ENCODE data around the gene PRRT2.
"Not testable (repeated sequence)": the region's sequence is repeated elsewhere in the genome, so short reads cannot be mapped to it uniquely, and the experiment has no call there.

Gene PRRT2

DNA sequence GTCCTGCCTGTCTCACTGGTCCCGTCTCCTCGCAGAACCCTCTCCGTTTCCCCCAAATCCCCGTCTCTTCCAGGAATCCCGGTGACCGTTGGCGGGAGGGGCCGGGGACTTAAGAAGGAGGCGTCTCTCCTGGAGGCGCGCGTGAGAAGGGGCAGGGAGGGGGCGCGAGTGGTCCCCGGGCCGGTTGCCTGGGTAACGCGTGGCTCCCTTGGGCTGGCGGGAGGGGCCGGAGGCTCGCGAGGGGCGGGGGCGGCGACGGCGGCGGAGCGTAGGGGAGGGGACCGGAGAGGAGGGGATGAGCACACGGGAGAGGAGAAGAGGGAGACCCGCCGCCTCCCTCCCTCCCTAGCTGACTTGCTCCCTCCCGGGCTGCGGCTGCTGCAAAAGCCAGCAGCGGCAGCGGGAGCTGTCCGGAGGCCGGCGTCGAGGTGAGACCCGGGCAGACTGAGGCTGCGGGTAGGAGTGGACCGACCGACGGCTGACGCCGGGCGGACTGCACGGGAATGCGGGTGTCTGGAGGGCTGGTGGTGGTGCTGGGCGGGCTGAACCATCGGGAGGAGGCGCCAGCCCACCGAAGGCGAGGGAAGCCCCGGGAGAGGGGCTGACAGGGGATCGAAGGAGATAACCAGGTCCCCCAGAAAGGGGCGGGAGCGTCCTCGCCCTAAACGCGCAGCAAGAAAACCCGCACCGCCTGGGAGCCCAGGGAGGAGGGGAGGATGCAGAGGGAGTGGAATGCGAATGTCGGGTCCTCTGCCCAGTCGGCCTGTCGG is at the start of gene PRRT2:
TSS of gene PRRT2 (plus strand) at position 298 of the 770 bp plus-strand sequence. CDS start 862 bp downstream, outside the sequence.
- Histone ChIP-seq H3K9ac (ENCODE audit: low read depth, low read length) (peak within 1 kb of the TSS; percentile 68), H3K36me3 (ENCODE audit: insufficient read depth, low read length) (no peaks in the 10 kb centered on the region), H3K9me3 (ENCODE audit: control insufficient read depth, insufficient read depth, low read length) (no peaks in the 10 kb centered on the region), H3K4me1 (ENCODE audit: insufficient read depth, low read length) (peaks cover 15% of the 10 kb centered on the region)

DNA sequence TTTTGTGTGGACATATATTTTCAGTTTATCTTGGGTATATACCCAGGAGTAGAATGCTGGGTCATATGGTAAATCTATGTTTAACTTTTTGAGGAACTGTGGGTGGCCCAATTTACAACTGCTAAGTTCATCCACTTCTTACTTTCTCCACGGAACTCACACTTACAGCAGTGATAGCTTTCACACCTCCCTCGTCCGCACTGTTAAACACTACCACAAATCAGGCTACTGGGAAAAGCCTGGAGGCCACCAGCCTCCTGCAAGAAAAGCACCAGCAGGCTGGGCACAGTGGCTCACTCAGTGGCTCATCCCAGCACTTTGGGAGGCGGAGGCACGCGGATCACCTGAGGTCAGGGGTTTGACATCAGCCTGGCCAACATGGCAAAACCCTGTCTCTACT is 48.7 kb upstream of the PRRT2 start:
- Histone ChIP-seq H3K36me3 (ENCODE audit: insufficient read depth, low read length) (no peaks in the 10 kb centered on the region), H3K4me1 (ENCODE audit: insufficient read depth, low read length) (no peaks in the 10 kb centered on the region), H3K9ac (ENCODE audit: low read depth, low read length) (no peak overlapping the region), H3K9me3 (ENCODE audit: control insufficient read depth, insufficient read depth, low read length) (no peaks in the 10 kb centered on the region)

DNA sequence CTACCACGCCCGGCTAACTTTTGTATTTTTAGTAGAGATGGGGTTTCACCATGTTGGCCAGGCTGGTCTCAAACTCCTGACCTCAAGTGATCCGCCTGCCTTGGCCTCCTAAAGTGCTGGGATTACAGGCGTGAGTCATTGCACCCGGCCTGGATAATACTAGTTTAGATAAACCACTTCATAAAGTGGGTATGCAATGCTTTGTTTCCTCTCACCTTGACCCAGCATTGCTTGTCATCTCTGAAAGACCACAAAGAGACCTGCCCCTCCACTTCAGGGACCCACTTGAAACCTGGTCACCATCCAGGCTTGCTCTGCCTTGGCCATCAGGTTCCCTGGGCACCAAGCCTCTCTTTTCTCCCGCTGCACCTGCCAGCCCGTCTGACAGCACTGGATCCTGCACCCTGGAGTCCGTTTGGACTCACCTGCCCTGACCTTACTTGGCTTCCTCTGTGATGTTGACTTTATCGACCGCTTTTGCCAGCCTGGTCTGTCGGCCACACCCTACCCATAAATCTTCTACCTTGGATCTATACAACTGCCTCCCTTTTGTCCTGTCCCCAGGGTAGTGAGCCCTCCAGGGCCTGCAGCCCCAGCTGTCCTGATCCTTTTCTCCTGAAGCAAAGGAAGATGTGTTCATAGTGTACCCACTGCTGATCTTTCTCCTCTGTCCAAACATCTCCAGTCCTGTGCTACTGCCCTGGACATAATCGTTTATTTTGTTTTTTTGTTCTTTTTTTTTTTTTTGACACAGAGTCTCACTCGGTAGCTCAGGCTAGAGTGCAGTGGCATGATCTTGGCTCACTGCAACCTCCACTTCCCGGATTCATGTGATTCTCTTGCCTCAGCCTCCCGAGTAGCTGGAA is 46.6 kb upstream of the PRRT2 start:
- Histone ChIP-seq H3K9me3 (ENCODE audit: control insufficient read depth, insufficient read depth, low read length) (no peaks in the 10 kb centered on the region), H3K9ac (ENCODE audit: low read depth, low read length) (no peak overlapping the region), H3K36me3 (ENCODE audit: insufficient read depth, low read length) (no peaks in the 10 kb centered on the region), H3K4me1 (ENCODE audit: insufficient read depth, low read length) (no peaks in the 10 kb centered on the region)

DNA sequence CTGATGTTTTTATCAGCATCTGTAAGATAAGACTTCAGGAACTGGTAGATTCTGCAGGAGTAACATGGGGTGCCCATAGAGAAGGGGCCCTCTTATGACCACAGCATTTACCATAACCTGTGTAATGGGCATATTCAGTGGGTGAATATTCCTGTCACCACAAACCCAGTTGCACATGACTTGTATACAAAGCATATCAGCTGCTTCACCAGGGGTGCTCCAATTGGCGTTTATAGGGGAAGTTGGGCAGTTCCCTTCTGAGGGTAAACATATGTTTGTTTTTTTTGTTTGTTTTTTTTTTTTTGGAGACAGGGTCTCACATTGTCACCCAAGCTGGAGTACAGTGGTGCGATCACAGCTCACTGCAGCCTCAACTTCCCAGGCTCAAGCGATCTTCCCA is 45.4 kb upstream of the PRRT2 start:
- Histone ChIP-seq H3K4me1 (ENCODE audit: insufficient read depth, low read length) (no peaks in the 10 kb centered on the region), H3K36me3 (ENCODE audit: insufficient read depth, low read length) (no peaks in the 10 kb centered on the region), H3K9me3 (ENCODE audit: control insufficient read depth, insufficient read depth, low read length) (no peaks in the 10 kb centered on the region), H3K9ac (ENCODE audit: low read depth, low read length) (no peak overlapping the region)

DNA sequence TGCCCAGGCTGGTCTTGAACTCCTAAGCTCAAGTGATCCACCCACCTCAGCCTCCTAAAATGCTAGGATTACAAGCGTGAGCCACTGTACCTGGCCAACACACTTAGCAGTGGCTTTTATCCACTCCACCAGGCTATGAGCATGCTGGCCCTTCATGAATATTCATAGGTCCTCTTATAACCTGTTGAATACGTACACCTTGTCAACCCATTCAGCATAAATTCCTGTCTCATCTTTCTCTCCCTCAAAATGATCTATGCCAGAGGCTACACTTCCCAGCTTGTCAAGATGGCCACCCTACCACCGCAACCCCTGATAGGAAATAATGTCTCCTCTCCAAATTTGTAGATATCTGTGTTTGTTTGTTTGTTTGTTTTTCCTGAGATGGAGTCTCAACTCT is 44.9 kb upstream of the PRRT2 start:
- H3K36me3 ChIP-seq (ENCODE audit: insufficient read depth, low read length) = no peaks in the 10 kb centered on the region
- H3K9me3 ChIP-seq (ENCODE audit: control insufficient read depth, insufficient read depth, low read length) = no peaks in the 10 kb centered on the region
- H3K9ac ChIP-seq (ENCODE audit: low read depth, low read length) = no peak overlapping the region

DNA sequence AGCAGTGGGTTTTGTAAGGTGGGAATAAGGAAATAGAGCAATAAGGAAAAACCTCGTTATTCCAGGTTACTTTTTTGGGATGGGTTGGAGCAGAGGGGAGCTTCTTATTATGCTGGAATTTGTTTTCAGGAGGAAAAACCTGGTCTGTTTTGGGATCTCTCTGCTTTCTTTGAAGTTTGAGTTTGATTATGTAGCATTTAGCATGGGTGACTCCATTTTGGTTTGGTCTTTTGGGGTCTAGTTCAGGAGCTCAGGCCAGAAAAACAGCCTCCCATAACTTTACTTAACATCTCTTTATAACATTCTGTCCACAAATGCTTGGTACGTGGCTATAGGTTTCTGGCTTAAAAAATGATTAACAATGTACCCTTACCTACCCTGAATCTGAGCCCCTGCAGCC is 42.5 kb upstream of the PRRT2 start:
- no peaks in the 10 kb centered on the region for H3K4me1 ChIP-seq (ENCODE audit: insufficient read depth, low read length)
- no peaks in the 10 kb centered on the region for H3K9me3 ChIP-seq (ENCODE audit: control insufficient read depth, insufficient read depth, low read length)
- H3K9ac ChIP-seq (ENCODE audit: low read depth, low read length) = no peak overlapping the region
- no peaks in the 10 kb centered on the region for H3K36me3 ChIP-seq (ENCODE audit: insufficient read depth, low read length)

More for the DNA sequence above, 44.9 kb upstream of the PRRT2 start:
- H3K4me1 ChIP-seq (ENCODE audit: insufficient read depth, low read length) = no peaks in the 10 kb centered on the region

DNA sequence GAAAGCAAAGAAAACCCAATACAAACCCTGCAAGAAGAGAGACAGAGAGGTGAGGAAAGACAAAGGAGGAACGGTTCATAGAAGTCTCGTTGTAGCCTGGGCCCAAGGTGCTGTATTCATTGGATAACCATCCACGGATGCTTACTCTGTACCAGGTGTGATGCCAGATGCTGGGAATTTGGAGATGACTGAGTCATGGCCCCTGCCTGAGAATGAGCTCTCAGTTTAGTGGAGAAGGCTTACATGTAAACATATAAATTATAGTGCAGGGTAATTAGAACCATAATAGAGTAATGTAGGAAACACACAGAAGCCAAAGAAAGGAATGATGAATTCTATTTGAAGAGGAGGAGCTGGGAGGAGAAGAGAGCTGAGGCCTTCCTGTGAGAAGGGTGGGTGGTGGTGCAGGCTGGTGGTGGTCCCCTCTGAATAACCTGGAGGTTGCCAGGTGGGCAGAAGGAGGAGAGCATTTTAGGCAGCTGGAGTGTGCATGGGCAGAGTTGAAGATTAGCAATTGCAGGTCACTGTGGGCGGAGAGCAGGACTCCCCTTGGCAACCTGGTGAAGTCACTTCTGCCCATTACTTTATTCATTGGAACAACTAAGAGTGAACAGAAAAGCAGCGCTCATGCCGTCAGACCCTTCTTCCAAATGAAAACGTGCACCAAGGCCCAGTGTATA is 41.6 kb upstream of the PRRT2 start:
- Histone ChIP-seq H3K9me3 (ENCODE audit: control insufficient read depth, insufficient read depth, low read length) (no peaks in the 10 kb centered on the region), H3K4me1 (ENCODE audit: insufficient read depth, low read length) (no peaks in the 10 kb centered on the region), H3K36me3 (ENCODE audit: insufficient read depth, low read length) (no peaks in the 10 kb centered on the region), H3K9ac (ENCODE audit: low read depth, low read length) (no peak overlapping the region)

DNA sequence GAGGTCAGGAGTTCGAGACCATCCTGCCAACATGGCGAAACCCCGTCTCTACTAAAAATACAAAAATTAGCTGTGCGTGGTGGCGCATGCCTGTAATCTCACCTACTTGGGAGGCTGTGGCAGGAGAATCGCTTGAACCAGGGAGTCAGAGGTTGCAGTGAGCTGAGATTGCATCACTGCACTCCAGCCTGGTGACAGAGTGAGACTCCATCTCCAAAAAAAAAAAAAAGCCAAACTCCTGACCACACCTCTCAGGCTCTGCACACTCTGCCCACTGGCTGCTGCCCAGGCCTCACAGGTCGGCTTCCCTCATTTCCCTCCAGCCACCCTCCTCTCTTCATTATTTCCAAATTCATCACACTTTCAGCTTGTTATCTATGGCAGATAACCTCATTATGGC is 39.7 kb upstream of the PRRT2 start:
- not testable (repeated sequence) for H3K9me3 ChIP-seq (ENCODE audit: control insufficient read depth, insufficient read depth, low read length)

DNA sequence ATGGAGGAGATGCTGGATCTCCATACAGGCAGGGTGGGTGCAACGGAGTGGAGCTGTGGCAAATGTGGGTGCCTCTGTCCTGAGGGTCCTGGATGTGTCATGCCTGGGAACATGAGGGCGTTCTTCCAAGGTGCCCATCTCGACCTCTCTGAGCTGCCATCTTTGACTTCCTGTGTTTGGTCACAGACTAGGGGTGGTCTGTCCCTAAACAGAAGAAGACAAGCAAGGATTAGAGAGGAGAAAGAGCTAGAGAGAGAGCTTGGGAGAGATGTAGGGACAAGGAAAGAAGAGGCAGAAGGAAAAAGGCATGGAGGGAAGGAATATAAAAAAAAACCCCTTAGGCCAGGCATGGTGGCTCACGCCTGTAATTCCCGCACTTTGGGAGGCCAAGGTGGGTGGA is 37.3 kb upstream of the PRRT2 start:
- no peaks in the 10 kb centered on the region for H3K9me3 ChIP-seq (ENCODE audit: control insufficient read depth, insufficient read depth, low read length)
- peaks cover 5% of the 10 kb centered on the region; the same call in 1 of the 2 replicates for H3K4me1 ChIP-seq (ENCODE audit: insufficient read depth, low read length)

More for the DNA sequence above, 39.7 kb upstream of the PRRT2 start:
- not testable (repeated sequence) for H3K9ac ChIP-seq (ENCODE audit: low read depth, low read length); H3K4me1 ChIP-seq (ENCODE audit: insufficient read depth, low read length); H3K36me3 ChIP-seq (ENCODE audit: insufficient read depth, low read length)

DNA sequence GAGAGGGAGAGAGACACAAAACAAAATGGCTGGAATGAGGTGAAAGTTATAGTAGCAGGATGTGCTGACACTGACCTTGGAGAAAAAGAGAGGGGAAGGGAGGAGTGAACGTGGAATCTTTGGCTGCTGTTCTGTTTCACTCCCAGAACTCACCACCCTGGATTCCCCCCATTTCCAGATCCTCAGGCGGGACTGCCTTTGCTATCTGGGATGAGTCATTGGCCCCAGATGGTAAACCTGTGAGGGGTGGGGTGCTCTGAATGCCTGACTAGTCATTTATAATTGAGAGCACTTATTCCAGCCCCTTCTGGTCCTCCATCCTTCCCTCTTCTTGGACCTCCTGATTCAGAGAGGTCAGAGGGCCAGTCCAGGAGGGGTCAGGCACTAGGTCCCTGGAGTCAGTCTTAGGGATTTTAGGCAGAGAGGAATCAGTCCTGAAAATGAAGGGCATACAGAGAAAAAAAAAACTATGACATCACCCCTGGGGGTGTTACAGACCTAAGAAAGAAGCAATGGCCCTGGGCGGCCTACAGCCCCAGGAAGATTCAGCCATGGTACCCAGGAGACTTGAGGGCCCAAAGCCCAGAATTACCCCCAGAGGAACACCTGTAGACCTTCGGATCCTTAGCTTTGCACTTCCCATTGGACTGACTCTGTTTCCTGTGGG is 36.1 kb upstream of the PRRT2 start:
- Histone ChIP-seq H3K9ac (ENCODE audit: low read depth, low read length) (no peak overlapping the region), H3K4me1 (ENCODE audit: insufficient read depth, low read length) (peaks cover 5% of the 10 kb centered on the region; the same call in 1 of the 2 replicates), H3K9me3 (ENCODE audit: control insufficient read depth, insufficient read depth, low read length) (no peaks in the 10 kb centered on the region), H3K36me3 (ENCODE audit: insufficient read depth, low read length) (no peaks in the 10 kb centered on the region)

More for the DNA sequence above, 37.3 kb upstream of the PRRT2 start:
- H3K9ac ChIP-seq (ENCODE audit: low read depth, low read length) = no peak overlapping the region
- H3K36me3 ChIP-seq (ENCODE audit: insufficient read depth, low read length) = no peaks in the 10 kb centered on the region

DNA sequence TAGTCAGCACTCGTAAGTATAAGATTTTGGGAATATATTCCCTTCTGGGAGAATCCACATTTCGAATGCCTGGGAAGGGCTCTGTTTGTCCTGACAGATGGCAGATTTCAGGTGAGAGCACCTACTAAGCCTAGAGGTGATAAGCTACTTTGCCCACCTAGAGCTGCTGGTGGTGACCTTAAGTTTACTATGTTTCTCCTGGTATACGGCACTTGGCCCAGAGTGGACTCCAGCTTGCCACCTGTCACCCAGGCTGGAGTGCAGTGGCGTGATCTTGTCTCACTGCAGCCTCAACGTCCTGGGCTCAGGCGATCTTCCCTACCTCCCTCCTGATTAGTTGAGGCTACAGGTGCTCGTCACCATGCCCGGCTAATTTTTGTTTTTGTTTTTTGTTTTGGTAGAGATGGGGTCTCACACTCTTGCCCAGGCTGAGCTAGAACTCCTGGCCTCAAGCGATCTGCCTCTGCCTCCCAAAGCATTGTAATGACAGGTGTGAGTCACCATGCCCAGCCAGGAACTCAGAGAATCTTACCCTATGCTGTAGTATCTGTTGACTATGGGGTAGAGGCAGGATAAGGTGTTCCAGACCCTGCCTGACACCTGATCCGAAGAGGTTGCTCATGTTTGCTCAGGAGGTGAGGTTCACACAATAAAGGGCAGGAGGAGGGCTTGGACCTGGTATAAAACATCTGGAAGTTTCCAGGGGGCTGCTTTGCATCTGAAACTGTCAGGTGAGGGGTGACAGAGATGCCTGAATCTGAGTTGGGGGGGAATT is 34.2 kb upstream of the PRRT2 start, which contains the start of gene ZG16:
TSS of gene ZG16 (plus strand) at position 681 of the 775 bp plus-strand sequence. CDS start 1,011 bp downstream, outside the sequence.
- H3K36me3 ChIP-seq (ENCODE audit: insufficient read depth, low read length) = no peaks in the 10 kb centered on the region
- H3K9ac ChIP-seq (ENCODE audit: low read depth, low read length) = no peak within 1 kb of the TSS
- H3K9me3 ChIP-seq (ENCODE audit: control insufficient read depth, insufficient read depth, low read length) = no peaks in the 10 kb centered on the region
- H3K4me1 ChIP-seq (ENCODE audit: insufficient read depth, low read length) = peaks cover 5% of the 10 kb centered on the region; the same call in 1 of the 2 replicates

DNA sequence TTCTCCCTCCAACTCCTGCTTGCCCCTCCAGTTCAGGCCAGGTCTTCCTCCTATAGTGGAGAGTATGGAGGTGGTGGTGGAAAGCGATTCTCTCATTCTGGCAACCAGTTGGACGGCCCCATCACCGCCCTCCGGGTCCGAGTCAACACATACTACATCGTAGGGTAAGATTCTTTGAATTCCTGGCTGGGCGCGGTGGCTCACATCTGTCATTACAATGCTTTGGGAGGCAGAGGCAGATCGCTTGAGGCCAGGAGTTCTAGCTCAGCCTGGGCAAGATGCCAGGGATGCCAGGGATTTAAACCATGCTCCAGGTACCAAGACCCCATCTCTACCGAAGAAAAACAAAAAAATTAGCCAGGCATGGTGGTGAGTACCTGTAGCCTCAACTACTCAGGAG is 32.5 kb upstream of the PRRT2 start:
- Histone ChIP-seq H3K4me1 (ENCODE audit: insufficient read depth, low read length) (peaks cover 5% of the 10 kb centered on the region; the same call in 1 of the 2 replicates), H3K9me3 (ENCODE audit: control insufficient read depth, insufficient read depth, low read length) (no peaks in the 10 kb centered on the region), H3K9ac (ENCODE audit: low read depth, low read length) (no peak overlapping the region), H3K36me3 (ENCODE audit: insufficient read depth, low read length) (no peaks in the 10 kb centered on the region)
